ENCODE measurements around the gene GPR150. TPM values are rescaled to one million over a fixed set of nuclear protein-coding genes. Genes with fewer than 3 reads are reported as not detected.

Gene GPR150
- total and polyA plus RNA-seq, 2 of the 13 experiments (the other 11 are each of a cell fraction or from before 2014, with no cell fraction given): 0.03 TPM; not detected in 1

- Histone ChIP-seq H3K9me3 (ENCODE audit: low read length) (no peaks in the 10 kb centered on the region), H3K4me3 (replicated peaks in 1 of 3; ENCODE audit: insufficient read depth in 1 of 3, low read depth in 2 of 3, low read length in 3 of 3) (no peak overlapping the region), H3K27me3 (ENCODE audit: control insufficient read depth in 1 of 2, insufficient read depth in 2 of 2, low read length in 2 of 2) (no peaks in the 10 kb centered on the region), H3K27ac (ENCODE audit: extremely low read length, insufficient read depth, low read length) (no peak overlapping the region), H3K4me1 (ENCODE audit: insufficient read depth, low read length) (no peaks in the 10 kb centered on the region), H3K79me2 (ENCODE audit: insufficient read depth, low read length) (no peaks in the 10 kb centered on the region), H3K9ac (ENCODE audit: insufficient read depth, low read depth, low read length) (no peak overlapping the region), H4K20me1 (ENCODE audit: insufficient read depth, low read length) (no peaks in the 10 kb centered on the region), H3K36me3 (replicated peaks in 1 of 2; ENCODE audit: control insufficient read depth in 1 of 2, insufficient read depth in 2 of 2, low read length in 2 of 2) (no peaks in the 10 kb centered on the region), H3K4me2 (ENCODE audit: low read depth, low read length) (no peak overlapping the region), H2AFZ (ENCODE audit: low read length) (no peak overlapping the region)
- intact Hi-C loops (cut with micrococcal nuclease; ENCODE audit: unreplicated experiment): no loop called here
- FAIRE-seq (no peak), DNase-seq (ENCODE audit: low spot score) (no peak), ATAC-seq (no peak)
- 96% methylated on average over 3 of the region's 3 CpGs for WGBS (ENCODE audit: low lambda C conversion rate)
- BruUV-seq (replicated peaks): no TSS peak
- in situ Hi-C loops (cut with HindIII; ENCODE audit: extremely low pct_ligation_motif_present, low pct_unique_long_range_greater_than_20kb): no loop called here
- ChIA-PET POLR2A (no interaction called here), CTCF (ENCODE audit: low intra/inter-chr PET ratio, low total read pairs) (no interaction called here)
- TF ChIP-seq, protein P1, sequence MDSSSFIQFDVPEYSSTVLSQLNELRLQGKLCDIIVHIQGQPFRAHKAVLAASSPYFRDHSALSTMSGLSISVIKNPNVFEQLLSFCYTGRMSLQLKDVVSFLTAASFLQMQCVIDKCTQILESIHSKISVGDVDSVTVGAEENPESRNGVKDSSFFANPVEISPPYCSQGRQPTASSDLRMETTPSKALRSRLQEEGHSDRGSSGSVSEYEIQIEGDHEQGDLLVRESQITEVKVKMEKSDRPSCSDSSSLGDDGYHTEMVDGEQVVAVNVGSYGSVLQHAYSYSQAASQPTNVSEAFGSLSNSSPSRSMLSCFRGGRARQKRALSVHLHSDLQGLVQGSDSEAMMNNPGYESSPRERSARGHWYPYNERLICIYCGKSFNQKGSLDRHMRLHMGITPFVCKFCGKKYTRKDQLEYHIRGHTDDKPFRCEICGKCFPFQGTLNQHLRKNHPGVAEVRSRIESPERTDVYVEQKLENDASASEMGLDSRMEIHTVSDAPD (CRISPR knock-in tag; IDR thresholded peaks at IDR 0.05): no peak
These were observed 34.3 kb downstream of the GPR150 start for GRCh38 chr5:95654196-95654595.

GRCh38 chr5:95655575-95655974 is 35.7 kb downstream of the GPR150 start:
- intact Hi-C loops (cut with micrococcal nuclease; ENCODE audit: unreplicated experiment) (no loop called here), in situ Hi-C loops (cut with HindIII; ENCODE audit: extremely low pct_ligation_motif_present, low pct_unique_long_range_greater_than_20kb) (no loop called here)
- no peak overlapping the region for H2AFZ ChIP-seq (ENCODE audit: low read length)
- WGBS (ENCODE audit: low lambda C conversion rate): 83% methylated on average over 1 of the region's 1 CpG
- H3K4me3 ChIP-seq (replicated peaks in 1 of 3; ENCODE audit: insufficient read depth in 1 of 3, low read depth in 2 of 3, low read length in 3 of 3): no peak overlapping the region
- BruUV-seq (replicated peaks): no TSS peak
- H3K9ac ChIP-seq (ENCODE audit: insufficient read depth, low read depth, low read length): no peak overlapping the region
- H3K4me2 ChIP-seq (ENCODE audit: low read depth, low read length): no peak overlapping the region
- H3K4me1 ChIP-seq (ENCODE audit: insufficient read depth, low read length): no peaks in the 10 kb centered on the region
- TF ChIP-seq ZZZ3 (CRISPR knock-in tag; IDR thresholded peaks at IDR 0.05; ENCODE audit: borderline replicate concordance) (no peak), ZNF30 (CRISPR knock-in tag; IDR thresholded peaks at IDR 0.05) (no peak), PATZ1 (CRISPR knock-in tag; IDR thresholded peaks at IDR 0.05) (no peak)
- TF ChIP-seq, protein P2, sequence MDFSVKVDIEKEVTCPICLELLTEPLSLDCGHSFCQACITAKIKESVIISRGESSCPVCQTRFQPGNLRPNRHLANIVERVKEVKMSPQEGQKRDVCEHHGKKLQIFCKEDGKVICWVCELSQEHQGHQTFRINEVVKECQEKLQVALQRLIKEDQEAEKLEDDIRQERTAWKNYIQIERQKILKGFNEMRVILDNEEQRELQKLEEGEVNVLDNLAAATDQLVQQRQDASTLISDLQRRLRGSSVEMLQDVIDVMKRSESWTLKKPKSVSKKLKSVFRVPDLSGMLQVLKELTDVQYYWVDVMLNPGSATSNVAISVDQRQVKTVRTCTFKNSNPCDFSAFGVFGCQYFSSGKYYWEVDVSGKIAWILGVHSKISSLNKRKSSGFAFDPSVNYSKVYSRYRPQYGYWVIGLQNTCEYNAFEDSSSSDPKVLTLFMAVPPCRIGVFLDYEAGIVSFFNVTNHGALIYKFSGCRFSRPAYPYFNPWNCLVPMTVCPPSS (IDR thresholded peaks at IDR 0.05): no peak
- no peaks in the 10 kb centered on the region for H3K79me2 ChIP-seq (ENCODE audit: insufficient read depth, low read length)
- H3K9me3 ChIP-seq (ENCODE audit: low read length): no peaks in the 10 kb centered on the region
- FAIRE-seq (no peak), ATAC-seq (no peak), DNase-seq (ENCODE audit: low spot score) (no peak)
- H3K36me3 ChIP-seq (replicated peaks in 1 of 2; ENCODE audit: control insufficient read depth in 1 of 2, insufficient read depth in 2 of 2, low read length in 2 of 2): no peaks in the 10 kb centered on the region
- H4K20me1 ChIP-seq (ENCODE audit: insufficient read depth, low read length): no peaks in the 10 kb centered on the region
- ChIA-PET POLR2A (interaction anchor here (1.3 kb wide), 1 partner anchor 9 kb away, joined by 6 read pairs; the partner anchor contains the start of gene RFESD), CTCF (ENCODE audit: low intra/inter-chr PET ratio, low total read pairs) (no interaction called here)
- no peak overlapping the region for H3K27ac ChIP-seq (ENCODE audit: extremely low read length, insufficient read depth, low read length)
- no peaks in the 10 kb centered on the region for H3K27me3 ChIP-seq (ENCODE audit: control insufficient read depth in 1 of 2, insufficient read depth in 2 of 2, low read length in 2 of 2)
